NCI-H82 treated with DMSO at 0.1 percent for 48 hours (cell line): ENCODE measurements around the gene KRTAP4-7.
"Not testable (repeated sequence)": the region's sequence is repeated elsewhere in the genome, so short reads cannot be mapped to it uniquely, and the experiment has no call there.

Source experiments
- DNase-seq: peaks from one replicate; lab custom pipeline; 2025; ENCODE audit not compliant: unreplicated experiment; lab: John Stamatoyannopoulos, UW

The KRTAP4-7 gene

DNA sequence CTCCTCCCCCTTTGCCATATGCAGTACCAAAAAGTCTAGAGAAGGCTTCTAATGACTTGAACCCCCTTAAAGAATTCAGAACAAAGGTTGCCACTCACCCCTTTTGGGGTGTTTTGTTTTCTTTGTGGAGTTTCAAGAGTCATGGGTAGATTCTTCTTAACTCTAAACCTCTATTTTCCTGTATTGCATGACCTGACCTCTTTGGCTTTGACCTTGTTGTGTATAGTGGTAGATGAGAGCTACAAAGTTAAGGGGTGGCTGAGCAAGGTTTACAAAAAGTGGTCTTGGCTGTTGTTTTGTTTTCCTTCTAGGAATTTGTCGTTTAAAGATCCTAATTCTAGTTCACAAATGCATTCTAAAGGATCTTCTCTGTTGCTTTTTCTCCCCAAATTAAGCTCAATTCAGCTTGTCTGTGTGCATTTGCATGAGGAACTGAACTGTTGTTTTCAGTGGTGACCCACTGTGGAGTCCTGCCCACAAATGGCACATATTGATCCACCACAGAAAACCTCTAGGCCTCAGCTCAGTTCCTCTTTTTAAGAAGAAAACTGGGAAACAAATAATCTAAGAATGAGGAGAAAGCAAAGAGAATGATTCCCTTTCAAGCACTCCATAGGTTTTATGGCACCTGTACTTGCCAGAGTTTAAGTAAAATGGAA is 24.9 kb downstream of the KRTAP4-7 start:
- not testable (repeated sequence) for DNase-seq

DNA sequence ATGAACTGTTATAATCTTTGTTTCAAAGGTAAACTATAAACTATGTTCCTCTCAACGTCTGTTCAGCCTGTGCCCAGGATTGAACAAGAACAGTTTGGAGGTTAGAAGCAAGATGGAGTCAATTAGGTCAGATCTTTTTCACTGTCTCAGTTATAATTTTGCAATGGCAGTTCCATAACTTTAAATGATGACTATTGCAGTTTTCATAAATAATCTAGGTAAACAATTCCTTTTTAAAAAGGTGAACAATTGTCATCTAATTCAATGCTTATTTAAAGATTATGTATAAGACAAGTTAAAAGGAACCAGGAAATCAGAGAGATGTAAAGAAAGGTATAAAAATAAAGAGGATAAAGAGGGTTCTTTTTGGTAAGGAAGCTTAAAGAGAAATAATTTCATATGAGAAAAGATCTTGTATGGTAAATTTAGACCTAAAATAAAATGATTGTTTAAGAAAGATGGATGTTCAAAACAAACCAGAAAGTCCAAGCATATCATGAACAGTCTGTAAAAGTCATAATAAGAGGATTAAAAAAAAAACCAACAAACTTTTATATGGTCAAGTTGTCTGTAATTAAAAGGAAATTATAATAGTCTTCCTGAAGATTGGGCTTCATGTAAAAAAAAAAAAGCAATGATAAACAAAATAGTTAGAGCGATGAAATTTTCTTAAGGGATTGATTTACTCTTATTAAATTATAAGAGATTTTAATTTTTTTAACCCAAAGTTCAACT is 27.4 kb downstream of the KRTAP4-7 start:
- DNase-seq = no peak

DNA sequence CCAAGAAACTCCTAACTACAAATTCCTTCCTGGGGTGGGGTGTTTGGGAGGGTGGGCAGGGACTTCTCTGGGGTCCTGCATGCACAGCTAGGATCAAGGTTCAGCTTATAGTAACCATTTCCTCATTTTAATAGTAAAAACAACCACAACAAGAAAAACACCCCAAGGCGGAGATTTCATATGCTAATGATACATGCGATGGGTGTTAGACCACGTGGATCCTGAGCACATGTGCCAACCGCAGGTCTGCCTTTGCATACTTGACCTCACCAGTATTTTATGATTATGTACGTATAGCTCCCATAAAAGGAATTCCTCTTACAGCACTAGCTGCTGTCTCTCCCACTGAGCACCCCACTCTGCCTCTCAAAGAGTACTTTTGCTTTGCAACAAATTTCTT is 32.3 kb downstream of the KRTAP4-7 start:
- DNase-seq = no peak

DNA sequence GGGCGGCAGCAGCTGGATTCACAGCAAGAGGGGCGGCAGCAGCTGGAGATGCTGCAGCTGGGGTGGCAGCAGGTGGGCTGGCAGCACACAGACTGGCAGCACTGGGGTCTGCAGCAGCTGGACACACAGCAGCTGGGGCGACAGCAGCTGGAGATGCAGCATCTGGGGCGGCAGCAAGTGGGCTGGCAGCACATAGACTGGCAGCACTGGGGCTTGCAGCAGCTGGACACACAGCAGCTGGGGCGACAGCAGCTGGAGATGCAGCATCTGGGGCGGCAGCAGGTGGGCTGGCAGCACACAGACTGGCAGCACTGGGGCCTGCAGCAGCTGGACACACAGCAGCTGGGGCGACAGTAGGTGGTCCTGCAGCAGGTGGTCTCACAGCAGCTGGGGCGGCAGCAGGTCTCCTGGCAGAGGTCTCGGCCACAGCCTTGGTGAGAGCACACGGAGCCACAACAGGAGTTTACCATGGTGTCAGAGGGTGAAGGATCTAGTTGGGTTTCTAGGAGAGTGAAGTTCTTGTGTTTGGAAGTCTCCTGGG is 34.0 kb downstream of the KRTAP4-7 start, which contains the start of gene KRTAP4-11:
KRTAP4-11 (minus strand) TSS at position 528 of the 541 bp plus-strand sequence; CDS start at position 470, 58 bp downstream.
- DNase-seq = not testable (repeated sequence)

DNA sequence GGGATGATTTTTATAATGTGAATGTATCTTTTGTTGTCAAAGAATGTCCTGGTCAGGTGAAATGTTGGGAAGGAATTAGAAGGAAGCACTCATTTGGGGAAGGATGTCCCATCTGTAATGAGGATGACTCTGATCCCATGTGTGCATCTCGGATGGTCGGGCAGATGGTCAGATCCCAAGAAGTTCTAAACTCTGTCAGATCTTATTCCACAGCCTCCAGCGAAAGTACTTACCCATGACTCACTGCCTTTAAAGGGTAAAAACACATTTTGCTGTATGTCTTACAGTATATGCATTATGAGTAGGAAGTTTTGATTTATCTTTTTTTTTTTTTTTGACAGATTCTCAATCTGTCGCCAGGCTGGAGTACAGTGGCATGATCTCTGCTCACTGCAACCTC is 34.8 kb downstream of the KRTAP4-7 start:
- no peak for DNase-seq

DNA sequence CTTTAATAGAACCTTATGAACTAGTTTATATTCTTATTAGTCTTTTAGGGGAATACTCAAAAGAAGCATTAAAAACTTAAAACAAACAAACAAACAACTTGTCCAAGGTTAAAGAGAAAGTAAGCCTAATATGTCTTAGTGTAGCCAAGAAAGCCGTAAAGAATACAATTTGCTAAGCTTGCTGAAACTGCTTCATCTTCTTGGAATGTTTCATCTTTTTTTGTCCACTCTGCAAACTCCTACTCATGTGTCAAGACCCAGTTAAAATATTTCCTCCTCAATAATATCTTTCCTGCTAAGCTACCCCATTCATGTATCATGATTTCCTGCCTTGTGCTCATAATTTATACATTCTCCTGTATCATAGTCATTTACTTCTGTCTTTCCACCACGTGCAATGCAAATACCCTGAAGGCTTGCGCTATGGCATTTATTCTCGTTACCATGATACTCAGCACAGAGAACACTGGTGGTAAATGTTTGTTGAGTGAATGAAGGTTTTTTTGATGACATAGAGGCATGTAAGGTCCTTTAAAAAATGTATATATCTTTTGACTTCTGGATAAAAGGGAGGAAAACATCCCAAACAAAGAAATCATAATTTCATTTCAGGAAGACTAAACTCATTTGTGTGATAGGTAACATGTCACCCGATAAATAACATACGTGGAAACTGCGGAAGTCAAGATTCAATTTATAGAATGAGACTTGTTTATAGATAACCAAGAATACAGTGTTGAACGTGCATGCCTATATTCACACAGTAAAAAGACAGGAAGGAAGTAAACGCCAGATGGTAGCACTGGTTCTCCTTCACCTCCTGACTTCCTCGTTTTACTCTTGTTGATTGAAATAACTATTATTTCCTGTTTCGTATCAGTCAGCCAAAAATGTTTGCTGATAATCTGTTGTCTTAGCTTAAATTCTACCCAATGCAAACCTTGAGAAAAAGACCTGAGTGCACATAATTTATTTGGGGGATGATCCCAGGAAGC is 36.0 kb downstream of the KRTAP4-7 start:
- not testable (repeated sequence) for DNase-seq

DNA sequence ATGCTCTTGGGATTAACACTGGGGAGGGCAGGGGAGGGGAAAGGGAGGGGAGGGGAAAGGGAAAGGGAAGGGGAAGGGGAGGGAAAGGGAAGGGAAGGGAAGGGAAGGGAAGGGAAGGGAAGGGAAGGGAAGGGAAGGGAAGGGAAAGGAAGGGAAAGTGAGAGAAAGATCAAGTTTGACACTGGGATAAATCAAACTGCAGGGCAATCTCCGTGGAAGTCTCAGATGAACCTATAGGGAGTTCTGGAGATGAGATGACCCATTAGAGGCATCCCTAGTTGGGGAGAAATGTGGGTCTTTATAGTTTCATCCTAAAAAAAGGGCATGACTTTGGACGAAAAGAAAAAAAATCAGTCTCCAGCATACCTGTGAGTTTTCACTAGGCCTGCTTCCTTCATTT is 37.8 kb downstream of the KRTAP4-7 start:
- no peak for DNase-seq

DNA sequence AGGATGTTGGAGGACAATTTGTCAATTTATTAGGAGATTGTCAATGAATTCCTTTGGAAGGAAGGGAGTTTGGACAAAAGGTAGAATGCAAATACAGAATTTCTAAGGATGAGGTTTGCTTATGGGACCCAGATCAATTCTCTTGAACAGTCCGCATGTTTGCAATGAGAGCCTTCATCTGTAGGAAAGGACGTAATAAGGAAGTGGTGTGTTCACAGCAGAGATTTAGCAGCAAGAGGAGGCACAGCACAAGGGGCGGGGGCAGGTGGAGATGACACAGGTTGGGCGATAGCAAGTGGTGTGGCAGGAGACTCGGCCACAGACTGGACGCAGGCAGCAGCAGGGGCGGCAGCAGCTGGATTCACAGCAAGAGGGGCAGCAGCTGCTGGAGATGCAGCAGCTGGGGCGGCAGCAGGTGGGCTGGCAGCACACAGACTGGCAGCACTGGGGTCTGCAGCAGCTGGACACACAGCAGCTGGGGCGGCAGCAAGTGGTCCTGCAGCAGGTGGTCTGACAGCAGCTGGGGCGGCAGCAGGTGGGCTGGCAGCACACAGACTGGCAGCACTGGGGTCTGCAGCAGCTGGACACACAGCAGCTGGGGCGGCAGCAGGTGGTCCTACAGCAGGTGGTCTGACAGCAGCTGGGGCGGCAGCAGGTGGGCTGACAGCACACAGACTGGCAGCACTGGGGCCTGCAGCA is 39.5 kb downstream of the KRTAP4-7 start:
- not testable (repeated sequence) for DNase-seq

DNA sequence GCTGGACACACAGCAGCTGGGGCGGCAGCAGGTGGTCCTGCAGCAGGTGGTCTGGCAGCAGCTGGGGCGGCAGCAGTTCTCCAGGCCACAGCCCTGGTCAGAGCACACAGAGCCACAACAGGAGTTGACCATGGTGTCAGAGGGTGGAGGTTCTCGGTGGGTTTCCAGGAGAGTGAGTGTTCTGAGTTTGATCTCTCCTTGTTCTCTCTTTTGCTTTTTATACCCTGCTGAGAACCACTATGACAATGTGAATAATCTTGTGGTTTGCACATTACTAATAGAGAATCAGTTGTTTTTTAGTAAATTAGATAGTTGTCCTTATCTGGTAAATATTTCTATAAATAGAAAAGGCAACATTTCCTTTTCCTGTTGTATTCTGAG is 40.0 kb downstream of the KRTAP4-7 start, which contains the start of gene KRTAP4-12:
KRTAP4-12 (minus strand) TSS at position 192 of the 381 bp plus-strand sequence; CDS start at position 132, 60 bp downstream.
- not testable (repeated sequence) for DNase-seq

DNA sequence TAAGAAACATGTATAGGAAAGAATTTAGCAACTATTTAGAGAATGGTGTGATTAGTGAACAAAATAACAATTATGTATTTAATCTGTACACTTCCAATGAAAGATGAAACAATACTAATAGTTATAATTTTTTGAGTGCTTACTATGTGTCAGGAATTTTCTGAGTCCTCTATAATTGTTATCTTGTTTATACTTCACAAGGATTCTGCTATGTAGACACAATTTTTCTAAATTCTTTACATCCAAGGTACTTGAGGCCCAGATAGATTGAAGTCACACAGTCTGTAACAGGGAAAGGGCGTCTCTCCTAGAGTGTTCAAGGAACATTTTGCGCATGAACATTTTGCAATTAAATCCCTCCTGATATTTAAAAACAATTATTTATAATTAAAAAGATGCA is 41.1 kb downstream of the KRTAP4-7 start:
- DNase-seq = no peak

DNA sequence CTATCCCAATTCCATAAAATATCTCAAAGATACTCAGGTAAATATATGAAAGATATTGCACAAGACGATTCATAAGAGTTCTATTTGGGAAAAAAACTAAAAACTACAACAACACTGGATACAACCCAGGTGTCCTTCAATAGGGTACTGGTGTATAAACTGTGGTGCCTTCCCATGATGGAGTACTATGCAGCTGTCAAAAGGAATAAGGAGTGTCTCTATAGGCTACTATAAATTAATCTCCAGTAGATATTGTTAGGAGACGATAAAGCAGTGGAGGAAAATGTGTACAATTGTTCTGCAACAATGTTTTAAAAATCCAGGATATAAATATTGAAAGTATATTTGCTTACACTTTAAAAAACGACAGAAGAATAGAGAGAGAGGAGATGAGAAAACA is 42.5 kb downstream of the KRTAP4-7 start:
- no peak for DNase-seq

DNA sequence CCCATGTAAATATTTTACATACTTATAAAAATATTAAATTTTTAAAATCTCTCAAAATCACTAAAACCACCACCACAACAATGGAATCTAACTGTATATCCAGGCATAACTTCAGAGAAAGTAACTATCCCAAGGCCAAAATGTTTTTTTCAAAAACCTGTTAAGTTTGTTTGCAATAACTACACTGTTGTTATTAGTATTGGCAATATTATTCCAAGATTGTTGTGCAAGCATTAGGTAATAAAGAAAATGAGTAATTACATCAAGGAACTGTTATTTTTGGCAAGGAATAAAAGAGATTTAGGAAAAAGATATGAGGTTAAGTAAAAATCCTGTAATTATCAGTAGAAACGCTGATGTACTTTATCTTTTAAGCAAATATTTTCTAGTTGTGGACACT is 43.4 kb downstream of the KRTAP4-7 start:
- no peak for DNase-seq

DNA sequence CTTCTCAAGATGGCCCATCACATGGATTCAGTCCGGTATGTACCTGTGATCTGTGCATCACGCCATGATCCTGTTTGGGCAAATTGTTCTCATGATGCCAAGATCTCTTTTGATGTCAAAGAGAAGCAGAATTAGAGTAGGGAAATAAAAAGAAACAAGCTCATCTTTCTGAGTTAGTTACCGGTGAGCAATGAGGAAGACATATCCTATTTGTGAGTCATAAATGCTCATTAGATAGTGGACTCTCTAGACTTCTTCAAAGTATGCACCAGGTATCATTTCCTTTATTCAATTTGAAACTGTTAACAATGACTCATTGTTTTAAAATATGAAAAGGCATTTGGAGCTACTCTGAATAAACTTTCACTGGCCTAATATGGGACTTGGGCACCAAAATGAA is 48.0 kb downstream of the KRTAP4-7 start:
- DNase-seq = no peak

DNA sequence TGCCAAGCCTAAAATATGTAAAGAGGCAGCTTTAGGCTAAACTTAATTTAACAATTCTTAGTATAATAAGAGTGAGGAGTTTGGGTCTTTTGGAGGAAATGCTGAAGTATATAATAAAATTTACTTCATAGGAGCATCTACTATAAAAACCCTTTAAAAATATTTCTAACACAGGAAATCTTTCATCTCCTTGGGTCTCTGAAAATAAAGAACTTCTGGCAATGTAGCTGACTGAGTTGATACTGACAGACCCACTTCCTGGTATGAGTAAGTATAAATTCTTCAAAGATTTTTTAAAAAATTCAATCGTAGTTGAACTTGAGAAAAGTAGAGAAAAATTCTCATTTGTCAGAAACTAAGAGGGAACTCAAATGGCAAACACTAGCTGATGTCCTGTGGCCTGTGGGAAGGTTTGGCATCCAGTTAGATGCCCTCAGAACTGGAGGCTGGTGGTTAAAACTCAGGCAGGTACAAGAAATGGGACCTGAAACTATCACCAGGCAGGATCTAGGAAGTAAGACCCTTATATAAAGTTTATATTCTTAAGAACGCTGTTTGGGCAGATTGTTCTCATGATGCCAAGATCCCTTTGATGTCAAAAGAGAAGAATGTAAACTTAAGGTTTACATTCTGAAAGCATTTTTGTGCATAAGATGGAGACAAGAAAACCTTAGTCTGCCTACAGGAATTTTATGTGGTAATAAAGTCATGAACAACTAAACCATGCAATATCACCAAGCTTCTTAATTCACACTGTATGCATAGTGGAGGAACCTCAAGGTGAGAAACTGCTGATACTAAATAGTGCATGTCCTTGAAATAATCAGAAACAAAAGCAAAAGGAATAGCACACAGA is 50.2 kb downstream of the KRTAP4-7 start:
- no peak for DNase-seq
